HG03064 (cell line): ENCODE measurements around the gene TPCN1.

Experiments used
- ATAC-seq: cut with Tn5 transposase; IDR thresholded peaks from one replicate; pipeline ENCODE4 v1.9.1; 2021; ENCODE audit warnings: low read depth; ENCODE audit not compliant: unreplicated experiment

Gene TPCN1

GRCh38 chr12:113332688-113333417 lies 111.6 kb downstream of the TPCN1 start:
- ATAC-seq: no peak

GRCh38 chr12:113333418-113333750 lies 112.1 kb downstream of the TPCN1 start:
- ATAC-seq: no peak

GRCh38 chr12:113333877-113334785 lies 112.9 kb downstream of the TPCN1 start:
- peak; percentile 13 for ATAC-seq

DNA sequence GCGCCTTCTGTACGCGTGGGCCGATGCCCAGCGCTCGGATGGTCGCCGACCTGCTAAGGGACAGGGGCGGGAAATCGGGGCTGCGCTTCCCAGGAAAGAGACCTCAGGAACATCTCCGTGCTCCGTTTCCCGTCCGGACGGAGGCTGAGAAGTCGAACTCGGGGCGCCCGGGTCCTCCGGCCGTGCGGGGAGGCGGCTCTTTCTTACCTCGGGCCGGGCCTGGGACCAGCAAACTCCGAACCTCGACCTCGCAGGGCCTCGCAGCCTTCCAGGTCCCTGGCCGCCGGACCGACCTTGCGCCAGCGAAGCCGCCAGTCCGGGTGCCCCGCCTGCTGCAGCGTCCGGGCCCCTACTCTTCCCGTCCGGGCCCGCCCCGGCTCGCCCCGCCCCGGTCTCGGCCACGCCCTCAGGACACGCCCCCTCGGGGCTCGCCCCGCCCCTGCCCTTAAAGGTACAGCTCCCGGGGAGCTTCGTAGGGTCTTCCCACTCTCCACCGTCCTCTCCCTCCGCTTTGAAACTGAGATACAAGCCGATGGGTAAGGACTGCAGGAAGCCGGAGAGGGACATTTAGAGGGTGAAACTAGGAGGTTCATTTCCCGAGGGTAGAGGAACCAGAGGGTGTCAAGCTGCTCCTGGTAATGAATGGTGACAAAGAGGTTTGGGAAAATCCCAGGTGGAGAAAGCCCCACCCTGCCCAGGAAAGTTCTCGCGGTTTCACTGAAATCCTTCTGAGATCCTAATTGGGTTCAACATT lies 113.7 kb downstream of the TPCN1 start, which contains the start of gene SLC8B1:
Gene SLC8B1 (minus strand): TSS at position 324 of the 754 bp plus-strand sequence. CDS start 2,231 bp downstream, outside the sequence.
- peak; percentile 95 for ATAC-seq

DNA sequence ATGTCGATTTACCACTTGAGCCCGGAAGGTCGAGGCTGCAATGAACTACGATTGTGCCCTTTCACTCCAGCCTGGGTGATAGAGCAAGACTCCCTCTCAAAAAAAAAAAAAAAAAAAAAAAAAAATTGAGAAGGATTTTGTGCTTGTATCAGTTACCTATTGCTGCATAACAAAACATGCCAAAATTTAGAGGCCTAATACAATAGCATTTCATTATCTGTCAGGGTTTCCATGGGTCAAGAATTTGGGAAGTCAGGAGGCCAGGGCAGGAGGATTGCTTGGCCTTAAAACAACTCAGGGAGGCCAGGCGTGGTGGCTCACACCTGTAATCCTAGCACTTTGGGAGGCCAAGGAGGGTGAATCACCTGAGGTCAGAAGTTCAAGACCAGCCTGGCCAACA lies 118.3 kb downstream of the TPCN1 start:
- ATAC-seq: no peak

GRCh38 chr12:113340061-113340460 lies 118.8 kb downstream of the TPCN1 start:
- no peak for ATAC-seq

DNA sequence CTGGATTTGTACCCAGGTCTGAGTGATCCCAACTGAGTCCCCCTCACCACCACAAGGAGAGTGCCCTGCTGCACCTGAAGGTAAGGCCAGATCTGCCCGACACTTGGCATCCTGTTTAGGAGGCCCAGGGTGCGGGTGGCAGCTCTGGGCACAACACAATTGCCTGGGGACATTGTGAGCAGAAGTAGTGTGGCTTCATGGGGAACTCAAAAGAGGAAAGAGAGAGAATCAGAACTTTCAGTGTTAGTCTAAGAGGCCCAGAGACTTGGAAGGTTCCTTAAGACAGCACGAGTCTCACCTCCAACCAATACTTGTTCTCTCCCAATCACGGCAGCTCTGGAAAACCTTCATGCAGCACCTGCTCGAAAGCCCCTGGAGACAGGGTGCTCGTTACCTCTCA lies 120.3 kb downstream of the TPCN1 start:
- ATAC-seq: no peak

- no peak for ATAC-seq
These were observed 124.1 kb downstream of the TPCN1 start for GRCh38 chr12:113345318-113345717.

GRCh38 chr12:113346353-113346752 lies 125.1 kb downstream of the TPCN1 start:
- no peak for ATAC-seq

GRCh38 chr12:113347107-113347506 lies 125.8 kb downstream of the TPCN1 start:
- no peak for ATAC-seq

- ATAC-seq: no peak
These were observed 126.6 kb downstream of the TPCN1 start for GRCh38 chr12:113347892-113348291.
